Ureter (tissue), 1 donor: Measurements from ENCODE around the gene CCSAP. TPM values are rescaled to one million over a fixed set of nuclear protein-coding genes. Genes with fewer than 3 reads are reported as not detected.
"Not testable (repeated sequence)": the region's sequence is repeated elsewhere in the genome, so short reads cannot be mapped to it uniquely, and the experiment has no call there.

Source experiments
- DNase-seq: peaks from one replicate; pipeline ENCODE4 v3.0.0-alpha.2; 2020; ENCODE audit warnings: low spot score
- total RNA-seq: library from RNA; stranded (reverse); gene quantifications from one replicate; pipeline ENCODE4 v1.2.4, GENCODE V29; 2023
- donor health status: DM: yes; HTN: yes; CAD: no.

The CCSAP gene
- total RNA-seq, 1 donor from 2014 or later = 3.6 TPM

- no peak for DNase-seq
Observed at GRCh38 chr1:229325853-229326487, 16.9 kb downstream of the CCSAP start.

DNA sequence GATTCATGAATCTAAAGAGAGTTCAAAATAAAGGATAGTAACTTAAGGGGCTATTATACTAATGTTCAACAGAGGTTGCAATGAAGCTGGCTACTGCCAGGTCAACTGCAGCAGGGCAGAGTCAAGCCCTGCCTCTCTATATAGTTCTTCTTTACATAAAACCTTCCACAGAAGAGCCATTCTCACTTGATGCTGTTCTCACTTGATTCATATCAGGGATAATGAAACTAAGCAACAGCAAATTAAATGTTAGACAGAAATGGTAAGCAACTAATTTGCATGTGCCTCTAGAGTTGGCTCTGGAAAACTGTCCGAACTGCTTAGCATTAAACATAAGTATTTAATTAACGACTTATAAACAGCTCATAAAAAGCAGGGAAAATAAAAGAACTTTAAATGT, 17.4 kb downstream of the CCSAP start:
- no peak for DNase-seq

- no peak for DNase-seq
Observed at GRCh38 chr1:229323885-229324553, 18.8 kb downstream of the CCSAP start.

DNA sequence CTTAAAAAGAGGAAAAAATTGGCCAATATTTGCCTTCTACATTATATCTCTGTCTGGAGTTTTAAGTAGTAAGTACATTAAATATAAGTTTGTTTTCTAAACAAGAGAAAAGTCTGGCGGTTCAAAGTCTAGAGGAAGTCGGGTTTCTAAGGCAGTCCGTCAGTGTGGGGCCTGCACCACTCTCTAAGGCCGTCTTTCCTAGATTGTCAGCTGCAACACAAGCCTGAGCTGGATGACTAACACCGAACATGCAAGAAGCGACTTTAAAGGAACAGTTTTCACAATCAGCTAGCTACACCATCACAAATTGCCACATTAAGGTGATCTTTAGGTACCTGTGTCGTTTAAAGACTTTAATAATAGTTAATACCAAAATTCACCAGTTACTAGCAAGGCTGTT, 19.6 kb downstream of the CCSAP start:
- DNase-seq = no peak

- DNase-seq = no peak
Observed at GRCh38 chr1:229319487-229319886, 23.4 kb downstream of the CCSAP start.

- no peak for DNase-seq
Observed at GRCh38 chr1:229318056-229318455, 24.8 kb downstream of the CCSAP start.

DNA sequence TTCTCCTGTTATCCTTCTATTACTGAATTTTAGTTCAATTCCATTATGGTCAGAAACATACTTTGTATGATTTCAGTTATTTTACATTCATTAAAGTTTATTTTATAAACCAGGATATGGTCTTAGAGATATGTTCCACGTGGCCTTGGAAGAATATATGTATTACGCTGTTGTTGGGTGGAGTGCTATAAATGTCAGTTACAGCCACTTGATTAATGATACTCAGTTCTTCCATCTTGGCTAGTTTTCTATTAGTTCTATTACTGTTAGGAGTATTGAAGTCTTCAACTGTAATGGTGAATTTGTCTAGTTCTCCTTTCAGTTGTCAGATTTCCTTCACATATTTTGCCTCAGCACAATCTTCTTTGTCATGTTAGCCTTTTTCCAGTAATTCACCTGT, 26.7 kb downstream of the CCSAP start:
- DNase-seq = no peak

GRCh38 chr1:229310833-229311232, 32.0 kb downstream of the CCSAP start:
- DNase-seq = no peak

DNA sequence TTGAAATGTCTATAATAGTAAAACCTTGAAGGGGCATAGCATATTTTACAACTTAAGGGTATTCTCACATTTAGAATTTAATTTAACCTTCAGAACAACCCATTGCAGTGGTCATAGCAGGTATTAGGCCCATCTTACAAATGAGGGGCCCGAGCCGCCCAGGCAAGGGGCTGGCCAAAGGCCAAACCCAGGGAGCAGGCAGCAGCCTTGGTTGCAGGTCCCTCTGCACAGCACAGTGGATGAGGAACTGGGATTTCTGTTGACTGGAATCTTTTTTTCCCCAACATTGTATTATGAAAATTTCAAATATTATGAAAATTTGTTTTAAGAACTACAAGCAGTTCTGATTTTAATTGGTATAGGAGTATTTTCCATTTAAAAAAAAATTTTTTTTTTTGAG, 33.2 kb downstream of the CCSAP start:
- DNase-seq = no peak

DNA sequence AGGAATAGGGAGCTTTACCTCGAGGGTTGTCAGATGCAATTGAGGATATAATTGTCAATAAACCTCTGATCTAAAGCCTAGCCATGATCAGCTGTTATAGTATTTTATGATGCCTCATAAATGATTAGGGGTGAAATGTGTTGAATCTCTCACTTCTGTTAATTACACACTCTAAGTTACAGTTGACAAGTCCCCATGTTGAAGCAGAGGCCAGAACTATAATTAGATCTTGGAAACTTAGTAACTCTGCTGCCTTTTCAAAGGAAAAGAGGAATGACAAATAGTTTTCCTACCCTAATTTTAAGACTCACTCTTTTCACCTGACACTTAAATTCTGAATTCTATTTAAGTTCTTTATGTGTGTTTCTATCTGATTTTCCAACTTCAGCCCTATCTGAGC, 33.8 kb downstream of the CCSAP start:
- DNase-seq = no peak

DNA sequence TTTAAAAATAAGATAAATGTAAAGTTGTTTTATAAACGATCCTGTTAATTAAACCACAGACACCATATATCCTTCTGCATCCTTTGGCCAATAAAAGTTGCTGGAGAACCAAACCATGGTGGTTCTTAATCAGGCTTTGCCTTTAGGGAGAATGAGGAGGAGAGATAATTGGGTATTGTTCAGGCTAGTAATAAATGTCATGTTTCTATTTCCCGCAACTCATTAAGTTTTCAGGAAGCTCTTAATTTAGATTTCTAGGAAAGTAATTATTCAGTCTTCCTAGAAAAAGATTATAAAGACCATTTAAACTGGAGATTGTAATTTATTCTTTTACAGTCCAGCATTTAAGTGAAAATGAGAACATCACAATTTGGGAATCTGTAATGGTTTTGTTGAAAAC, 37.5 kb downstream of the CCSAP start:
- DNase-seq = no peak

- no peak for DNase-seq
Observed at GRCh38 chr1:229303855-229304254, 39.0 kb downstream of the CCSAP start.

- DNase-seq = no peak
Observed at GRCh38 chr1:229302740-229303139, 40.1 kb downstream of the CCSAP start.

- no peak for DNase-seq
Observed at GRCh38 chr1:229300099-229300757, 42.6 kb downstream of the CCSAP start.

- no peak for DNase-seq
Observed at GRCh38 chr1:229298887-229299503, 43.9 kb downstream of the CCSAP start.

DNA sequence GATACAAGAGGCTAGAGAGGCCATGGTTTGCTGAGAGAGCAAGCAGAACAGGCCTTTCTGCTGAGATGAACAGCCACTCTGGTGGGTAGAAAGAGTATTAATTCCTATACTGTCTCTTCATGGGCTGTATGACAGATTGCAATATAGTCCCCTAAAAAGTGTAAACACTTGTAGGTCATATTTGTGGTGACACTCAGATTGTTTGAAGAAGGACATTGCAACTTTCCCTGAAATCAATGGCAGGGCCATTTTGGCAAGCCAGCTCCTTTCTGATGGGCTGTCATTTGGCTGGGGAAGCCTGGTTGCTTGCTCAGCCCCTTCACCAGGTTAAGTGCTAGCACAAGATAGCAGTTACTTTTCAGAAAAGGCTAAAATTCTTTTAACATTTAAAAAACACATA, 44.4 kb downstream of the CCSAP start:
- DNase-seq = no peak

- DNase-seq = no peak
Observed at GRCh38 chr1:229297746-229298145, 45.1 kb downstream of the CCSAP start.

GRCh38 chr1:229296541-229296941, 46.3 kb downstream of the CCSAP start:
- DNase-seq = no peak

DNA sequence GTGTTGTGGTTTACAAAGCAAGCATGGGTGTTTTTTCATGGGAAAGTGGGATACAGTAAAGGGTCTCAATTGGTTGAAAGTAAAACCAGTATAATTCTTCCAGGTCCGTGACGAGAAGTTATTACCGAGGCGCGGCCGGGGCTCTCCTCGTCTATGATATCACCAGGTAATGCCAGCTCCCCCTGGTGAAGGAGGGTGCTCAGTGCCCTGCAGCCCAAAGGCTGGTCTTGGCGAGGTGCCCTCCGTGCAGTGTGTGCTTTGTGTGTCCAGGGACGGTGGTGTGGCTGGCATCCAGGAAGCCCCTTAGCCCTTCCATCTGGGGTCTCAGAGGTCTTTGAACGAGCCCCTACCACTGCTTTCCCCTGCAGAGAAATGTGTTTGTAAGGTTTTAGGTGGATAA, 47.1 kb downstream of the CCSAP start:
- DNase-seq = no peak

- no peak for DNase-seq
Observed at GRCh38 chr1:229293528-229294204, 49.2 kb downstream of the CCSAP start.

DNA sequence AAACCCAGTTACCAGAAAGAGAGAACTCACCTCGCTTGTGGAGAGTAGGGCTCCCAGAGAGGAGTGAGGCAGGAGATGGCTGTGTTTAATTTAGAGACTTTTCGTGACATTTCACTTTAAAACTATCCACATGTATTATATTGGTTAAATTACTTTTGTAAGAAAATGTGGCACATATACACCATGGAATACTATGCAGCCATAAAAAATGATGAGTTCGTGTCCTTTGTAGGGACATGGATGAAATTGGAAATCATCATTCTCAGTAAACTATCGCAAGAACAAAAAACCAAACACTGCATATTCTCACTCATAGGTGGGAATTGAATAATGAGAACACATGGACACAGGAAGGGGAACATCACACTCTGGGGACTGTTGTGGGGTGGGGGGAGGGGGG, 51.2 kb downstream of the CCSAP start:
- DNase-seq = not testable (repeated sequence)

DNA sequence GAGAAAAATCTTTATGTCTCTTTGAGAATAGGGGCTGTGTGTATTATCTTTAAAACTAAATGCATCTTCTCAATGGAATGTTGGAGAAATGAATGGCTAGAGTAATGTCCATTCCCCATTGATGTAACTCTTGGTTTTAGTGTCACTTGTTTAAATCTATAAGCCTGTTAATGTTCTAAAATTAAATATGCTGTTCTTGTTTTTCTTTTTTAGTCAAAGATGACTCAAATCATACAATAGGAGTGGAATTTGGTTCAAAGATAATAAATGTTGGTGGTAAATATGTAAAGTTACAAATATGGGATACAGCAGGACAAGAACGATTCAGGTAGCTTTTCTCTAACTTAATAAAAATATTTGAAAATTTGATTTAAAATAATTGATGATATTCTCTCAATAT, 54.3 kb downstream of the CCSAP start:
- DNase-seq = no peak
